T-helper 1 cell treated with Interleukin-12 subunit alpha and Interleukin-12 subunit beta and Interleukin-4 antibody, amounts not matched to agents 30 ng/mL and 1 ng/mL, for 36 hours (primary cell): Measurements from ENCODE around the gene TRIM24. TPM values are rescaled to one million over a fixed set of nuclear protein-coding genes. Genes with fewer than 3 reads are reported as not detected.
"Not testable (repeated sequence)": the region's sequence is repeated elsewhere in the genome, so short reads cannot be mapped to it uniquely, and the experiment has no call there.

Experiments used
- intact Hi-C: fragments of 100-400 bp; cut with micrococcal nuclease; formaldehyde crosslinking; loops from one replicate; pipeline ENCODE4 v1.15.1; 2024
- total RNA-seq: library from RNA; stranded (reverse); gene quantifications from 2 replicates; pipeline ENCODE4 v1.2.3, GENCODE V29; 2022

TRIM24 gene
- total RNA-seq, 1 donor from 2014 or later = 17.4 TPM

GRCh38 chr7:138525757-138526156 is 65.7 kb downstream of the TRIM24 start:
- intact Hi-C loops = no loop called here

DNA sequence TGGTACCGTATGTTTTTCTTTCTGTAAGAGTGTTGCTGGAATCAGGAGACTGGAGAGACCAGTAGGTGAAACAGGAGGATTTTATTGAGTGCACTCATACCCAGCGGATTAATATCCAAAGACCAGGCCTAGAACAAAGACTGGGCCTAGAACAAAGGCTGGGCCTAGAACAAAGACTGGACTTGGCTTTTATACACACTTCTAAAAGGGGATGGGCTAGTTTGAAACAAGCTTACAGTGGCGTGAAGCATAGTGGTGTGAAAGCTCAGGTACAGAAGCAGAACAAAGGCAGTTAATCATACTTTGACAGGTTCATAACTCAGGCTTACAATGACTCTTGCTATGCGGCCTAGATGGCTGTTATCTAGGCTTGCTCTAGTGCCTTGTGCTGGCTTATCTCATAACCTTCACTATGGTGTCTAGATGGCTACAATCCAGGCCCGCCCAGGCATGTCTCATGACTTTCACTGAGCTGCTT is 67.7 kb downstream of the TRIM24 start:
- intact Hi-C loops = no loop called here

- intact Hi-C loops = not testable (repeated sequence)
Observed at GRCh38 chr7:138536833-138537232, 76.8 kb downstream of the TRIM24 start.

GRCh38 chr7:138538518-138538917 is 78.5 kb downstream of the TRIM24 start:
- intact Hi-C loops = no loop called here

DNA sequence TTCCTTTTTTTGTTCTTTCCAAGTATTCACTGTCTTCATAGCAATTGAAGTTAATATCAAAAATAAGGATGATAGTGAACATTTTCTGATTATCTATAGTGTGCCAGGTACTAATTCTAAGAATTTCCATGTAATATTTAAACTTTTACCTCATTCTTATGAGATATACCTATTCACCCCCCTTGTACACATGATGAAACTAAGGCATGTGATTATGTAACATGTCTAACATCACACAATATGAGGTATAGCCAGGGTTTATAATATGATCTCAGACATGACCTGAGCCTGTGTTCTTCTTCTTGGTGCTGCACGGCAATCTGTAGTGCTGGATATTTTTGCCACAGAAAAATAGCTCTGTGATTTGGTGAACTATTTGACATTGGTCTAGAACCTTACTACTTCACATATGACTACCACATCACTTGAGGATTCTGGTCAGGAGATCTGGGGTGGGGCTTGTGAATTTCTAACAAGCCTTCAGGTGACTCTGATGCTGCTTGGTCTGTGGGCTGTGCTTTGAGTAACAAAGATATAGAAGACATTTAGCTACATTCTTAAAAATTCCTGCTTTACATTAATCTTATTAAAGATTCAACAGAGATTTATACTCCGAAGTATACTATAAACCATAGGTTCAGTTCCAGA is 79.1 kb downstream of the TRIM24 start:
- intact Hi-C loops = no loop called here

DNA sequence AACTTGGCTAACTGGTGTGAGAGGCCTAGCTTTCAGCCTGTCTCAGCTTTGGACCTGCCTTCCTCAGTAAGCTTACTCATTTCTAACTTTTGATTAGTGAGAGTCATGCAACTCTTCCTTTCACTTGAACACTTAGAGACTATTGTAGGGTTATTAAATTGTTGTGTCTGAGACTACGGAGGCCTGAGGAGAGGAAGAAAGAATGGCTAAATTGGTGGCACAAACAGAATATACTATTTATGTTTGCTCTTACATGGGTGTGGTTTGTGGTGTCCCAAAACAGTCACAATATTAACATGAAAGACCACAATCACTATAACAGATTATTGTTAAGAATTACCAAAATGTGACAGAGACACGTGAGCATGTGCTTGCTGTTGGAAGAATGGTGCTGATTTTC is 82.1 kb downstream of the TRIM24 start:
- intact Hi-C loops = no loop called here

- intact Hi-C loops = no loop called here
Observed at GRCh38 chr7:138543739-138544138, 83.7 kb downstream of the TRIM24 start.

- intact Hi-C loops = no loop called here
Observed at GRCh38 chr7:138545123-138545522, 85.1 kb downstream of the TRIM24 start.

- intact Hi-C loops = no loop called here
Observed at GRCh38 chr7:138546064-138546619, 86.1 kb downstream of the TRIM24 start.

DNA sequence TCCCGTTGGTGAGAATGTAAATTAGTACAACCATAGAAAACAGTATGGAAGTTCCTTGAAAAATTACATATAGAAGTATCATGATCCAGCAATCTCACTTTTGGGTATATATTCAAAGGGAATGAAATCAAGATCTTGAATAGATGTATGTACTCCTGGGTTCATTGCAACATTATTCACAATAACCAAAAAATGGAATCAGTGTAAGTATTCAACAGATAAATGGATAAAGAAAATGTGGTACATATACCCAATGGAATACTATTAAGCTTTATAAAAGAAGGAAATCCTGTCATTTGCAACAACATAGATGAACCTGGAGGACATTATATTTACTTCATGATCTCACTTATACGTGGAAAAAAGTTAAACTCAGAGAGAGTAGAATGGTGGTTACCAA is 86.8 kb downstream of the TRIM24 start:
- intact Hi-C loops = no loop called here

DNA sequence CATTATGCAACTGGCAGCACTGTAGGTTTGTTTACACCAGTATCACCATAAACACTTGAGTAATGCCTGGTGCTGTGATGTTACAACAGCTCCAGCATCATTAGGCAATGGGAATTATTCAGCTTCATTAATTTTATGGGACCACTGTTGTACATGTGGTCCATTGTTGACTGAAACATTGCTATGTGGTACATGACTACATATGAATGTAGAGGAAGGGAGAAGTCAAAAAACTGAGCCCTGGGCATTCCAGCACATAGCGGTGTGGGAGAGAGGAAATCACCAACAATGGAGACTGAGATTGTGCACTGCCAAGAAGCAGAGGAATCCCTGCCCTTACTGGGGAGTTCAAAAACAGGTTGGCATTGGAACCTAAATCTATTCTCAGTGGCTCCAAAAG is 89.0 kb downstream of the TRIM24 start:
- intact Hi-C loops = no loop called here

DNA sequence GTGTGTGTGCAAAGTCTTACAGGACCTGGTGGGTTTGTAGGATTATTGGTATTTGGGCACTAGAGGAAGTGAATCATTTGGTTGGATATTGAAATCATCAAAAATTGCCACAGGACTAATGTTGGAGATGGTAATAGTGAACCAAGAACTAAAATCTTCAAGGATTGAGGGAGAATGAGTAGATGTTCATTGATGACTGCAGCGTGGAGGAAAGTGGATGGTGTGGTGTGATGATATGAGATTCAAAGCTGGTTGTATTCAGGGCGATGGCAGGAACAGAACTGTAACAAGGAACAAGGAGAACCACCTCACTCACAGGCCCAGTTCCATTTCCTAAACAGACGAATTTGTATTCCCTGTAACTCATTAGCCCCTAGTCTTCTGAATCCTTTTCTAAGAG is 90.3 kb downstream of the TRIM24 start:
- intact Hi-C loops = no loop called here

- intact Hi-C loops = no loop called here
Observed at GRCh38 chr7:138551102-138551501, 91.0 kb downstream of the TRIM24 start.

- intact Hi-C loops = no loop called here
Observed at GRCh38 chr7:138553805-138554204, 93.7 kb downstream of the TRIM24 start.

GRCh38 chr7:138554674-138555073 is 94.6 kb downstream of the TRIM24 start:
- intact Hi-C loops = no loop called here

GRCh38 chr7:138555684-138556083 is 95.6 kb downstream of the TRIM24 start:
- intact Hi-C loops = no loop called here

GRCh38 chr7:138556771-138557484 is 96.9 kb downstream of the TRIM24 start:
- intact Hi-C loops = no loop called here

GRCh38 chr7:138559448-138559847 is 99.4 kb downstream of the TRIM24 start:
- intact Hi-C loops = no loop called here

GRCh38 chr7:138563808-138564207 is 103.7 kb downstream of the TRIM24 start:
- intact Hi-C loops = no loop called here

- intact Hi-C loops = no loop called here
Observed at GRCh38 chr7:138564365-138564764, 104.3 kb downstream of the TRIM24 start.

DNA sequence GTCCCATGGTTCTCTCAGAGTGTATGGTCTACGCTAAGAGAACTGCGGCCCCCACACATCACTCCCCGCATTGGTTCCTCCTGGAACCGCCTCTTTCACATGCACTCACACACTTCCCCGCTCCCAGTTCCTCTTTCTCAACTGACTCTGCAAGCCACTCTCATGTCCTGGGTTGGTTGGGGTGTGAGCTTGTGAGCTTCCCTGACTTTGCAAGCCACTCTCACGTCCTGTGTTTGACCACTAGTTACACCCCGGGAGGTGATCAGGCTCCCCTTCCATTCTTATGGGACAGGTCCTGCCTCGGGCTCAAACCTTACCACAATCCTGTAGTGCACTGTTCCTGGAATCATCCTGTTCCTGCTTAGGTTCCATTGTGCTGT is 105.0 kb downstream of the TRIM24 start:
- intact Hi-C loops = no loop called here

GRCh38 chr7:138565451-138566114 is 105.5 kb downstream of the TRIM24 start:
- intact Hi-C loops = no loop called here
